PC-3 (cell line): ENCODE data around the gene WNK1. TPM values are rescaled to one million over a fixed set of nuclear protein-coding genes. Genes with fewer than 3 reads are reported as not detected.

ENCODE experiments used
- ATAC-seq: fragments of 200-7000 bp; cut with Tn5 transposase; 2 replicates; pipeline ENCODE4 v1.9.1; 2020; ENCODE audit warnings: mild to moderate bottlenecking, moderate library complexity
- BruUV-seq: library from RNA; stranded (reverse); fragments of 400-500 nt; replicated peaks from 2 replicates; lab custom pipeline; 2021; lab: Mats Ljungman, UMichigan
- CTCF ChIA-PET: fragments of 300-600 bp; sonication (Branson Sonifier 250); formaldehyde crosslinking; loops from one replicate; lab custom pipeline; 2022; ENCODE audit warnings: antibody characterized with exemption; lab: Charles Lee
- POLR2A ChIA-PET: fragments of 300-600 bp; sonication (Branson Sonifier 250); formaldehyde crosslinking; loops from one replicate; lab custom pipeline; 2022; ENCODE audit warnings: antibody characterized with exemption; ENCODE audit not compliant: unreplicated experiment; lab: Charles Lee
- DNase-seq: peaks from one replicate; pipeline ENCODE4 v3.0.0-alpha.2; 2015
- H2AFZ ChIP-seq: fragments of 300-600 bp; sonication (generic); 2 replicates; pipeline ENCODE4 v1.6.0; 2016; ENCODE audit warnings: antibody characterized with exemption, low read length
- H3F3A ChIP-seq: fragments of 300-600 bp; sonication (generic); one replicate; pipeline ENCODE4 v1.6.0; 2017; ENCODE audit warnings: antibody characterized with exemption, low read length, control low read depth, mild to moderate bottlenecking; ENCODE audit not compliant: unreplicated experiment
- H3K27ac ChIP-seq: fragments of 300-600 bp; sonication (generic); 2 replicates; pipeline ENCODE4 v1.5.1; 2016; ENCODE audit warnings: mild to moderate bottlenecking, low read length
- H3K27me3 ChIP-seq: fragments of 300-600 bp; sonication (generic); 2 replicates; pipeline ENCODE4 v1.6.1; 2016; ENCODE audit warnings: low read length, mixed read lengths
- H3K36me3 ChIP-seq: fragments of 300-600 bp; sonication (generic); 2 replicates; pipeline ENCODE4 v1.6.1; 2016; ENCODE audit warnings: low read depth, mixed run types, low read length, mixed read lengths
- H3K4me1 ChIP-seq: fragments of 300-600 bp; sonication (generic); 2 replicates; pipeline ENCODE4 v1.5.1; 2016; ENCODE audit warnings: low read length; ENCODE audit not compliant: insufficient read depth
- H3K4me2 ChIP-seq: fragments of 300-600 bp; sonication (generic); 2 replicates; pipeline ENCODE4 v1.6.0; 2016; ENCODE audit warnings: low read length
- H3K4me3 ChIP-seq: fragments of 300-600 bp; sonication (generic); 2 replicates; pipeline ENCODE4 v1.5.1; 2016; ENCODE audit warnings: mild to moderate bottlenecking, low read length, mixed read lengths
- H3K79me2 ChIP-seq: fragments of 300-600 bp; sonication (generic); 2 replicates; pipeline ENCODE4 v1.6.1; 2017; ENCODE audit warnings: low read length, mixed read lengths
- H3K9ac ChIP-seq: fragments of 300-600 bp; sonication (generic); 2 replicates; pipeline ENCODE4 v1.6.0; 2016; ENCODE audit warnings: mild to moderate bottlenecking, low read length
- H3K9me2 ChIP-seq: fragments of 300-600 bp; sonication (generic); replicated peaks from 2 replicates; pipeline ENCODE4 v1.6.1; 2016; ENCODE audit warnings: mixed run types, low read length, mixed read lengths
- H3K9me3 ChIP-seq: fragments of 300-600 bp; sonication (generic); 2 replicates; pipeline ENCODE4 v1.6.1; 2016; ENCODE audit warnings: low read length, mixed read lengths
- H4K20me1 ChIP-seq: fragments of 300-600 bp; sonication (generic); 2 replicates; pipeline ENCODE4 v1.6.1; 2016; ENCODE audit warnings: low read length, mixed read lengths
- CTCF ChIP-seq: fragments of 300-600 bp; sonication (generic); conservative IDR thresholded peaks from 2 replicates; pipeline ENCODE4 v1.5.1; 2017; ENCODE audit warnings: antibody characterized with exemption, low read depth, mild to moderate bottlenecking, low read length
- EZH2 ChIP-seq: fragments of 300-600 bp; sonication (generic); IDR thresholded peaks from one replicate; pipeline ENCODE4 v1.6.1; 2017; ENCODE audit warnings: antibody characterized with exemption, mild to moderate bottlenecking, low read length; ENCODE audit not compliant: unreplicated experiment
- EZH2phosphoT487 ChIP-seq: fragments of 300-600 bp; sonication (generic); IDR thresholded peaks from 2 replicates; pipeline ENCODE4 v1.6.1; 2018; ENCODE audit warnings: mild to moderate bottlenecking, antibody characterized with exemption, low read length, borderline replicate concordance
- intact Hi-C: fragments of 100-400 bp; cut with micrococcal nuclease; formaldehyde crosslinking; loops from 2 replicates; pipeline ENCODE4 v1.9.0; 2023
- total RNA-seq: library from RNA; depleted of rRNA; stranded (reverse); fragments of >200 nt; gene quantifications from 2 replicates; pipeline ENCODE4 v1.2.3, GENCODE V29; 2014; rRNA removed

The WNK1 gene
- total RNA-seq, 1 experiment from 2014 or later, result 44.5 TPM

- ATAC-seq (no peak), DNase-seq (no peak)
- intact Hi-C loops, result no loop called here
Measured at GRCh38 chr12:955939-956338, 203.6 kb downstream of the WNK1 start.

GRCh38 chr12:958588-959123, 206.3 kb downstream of the WNK1 start:
- Histone ChIP-seq H3K27me3 (no peaks in the 10 kb centered on the region), H3K9me2 (no peaks in the 10 kb centered on the region), H3K4me1 (peaks cover 8% of the 10 kb centered on the region), H2AFZ (no peak overlapping the region), H3K4me2 (no peak overlapping the region), H3K27ac (no peak overlapping the region), H4K20me1 (no peaks in the 10 kb centered on the region), H3F3A (no peaks in the 10 kb centered on the region), H3K79me2 (no peaks in the 10 kb centered on the region), H3K36me3 (no peaks in the 10 kb centered on the region), H3K4me3 (no peak overlapping the region), H3K9ac (no peak overlapping the region), H3K9me3 (no peaks in the 10 kb centered on the region)
- ChIA-PET CTCF (no interaction called here), POLR2A (no interaction called here)
- DNase-seq, result peak; percentile 4
- intact Hi-C loops, result no loop called here
- ATAC-seq, result no peak
- TF ChIP-seq EZH2phosphoT487 (no peak), CTCF (no peak), EZH2 (no peak)
- no TSS peak for BruUV-seq

More at GRCh38 chr12:955939-956338, 203.6 kb downstream of the WNK1 start:
- Histone ChIP-seq H3K79me2 (no peaks in the 10 kb centered on the region), H3K9me3 (no peaks in the 10 kb centered on the region), H3K36me3 (no peaks in the 10 kb centered on the region), H3K4me3 (no peak overlapping the region), H3K9me2 (no peaks in the 10 kb centered on the region), H3K27ac (no peak overlapping the region), H2AFZ (no peak overlapping the region), H3K9ac (no peak overlapping the region), H3F3A (no peaks in the 10 kb centered on the region), H4K20me1 (no peaks in the 10 kb centered on the region), H3K4me1 (peaks cover 15% of the 10 kb centered on the region), H3K4me2 (no peak overlapping the region), H3K27me3 (no peaks in the 10 kb centered on the region)
- ChIA-PET CTCF (no interaction called here), POLR2A (no interaction called here)
- TF ChIP-seq EZH2phosphoT487 (no peak), CTCF (no peak), EZH2 (no peak)
- BruUV-seq, result no TSS peak

Other genes starting within 250 kb of the WNK1 start
- not detected in 2 replicates for gene NINJ2, start 89.1 kb upstream of the WNK1 start, total RNA-seq
- gene RAD52, start 197.1 kb downstream of the WNK1 start, total RNA-seq, result 17.4 and 19.3 TPM in 2 replicates
- 12.3 and 16.0 TPM in 2 replicates for gene ERC1, start 238.6 kb downstream of the WNK1 start, total RNA-seq